HCT116 (cell line): ENCODE measurements around the gene MAX. TPM values are rescaled to one million over a fixed set of nuclear protein-coding genes. Genes with fewer than 3 reads are reported as not detected.

Experiments used
- ATAC-seq: fragments of 200-7000 bp; cut with Tn5 transposase; 2 replicates; pipeline ENCODE4 v1.9.1; 2020; ENCODE audit warnings: mild to moderate bottlenecking, moderate library complexity
- BruUV-seq: library from RNA; stranded (reverse); fragments of 400-500 nt; replicated peaks from 2 replicates; lab custom pipeline; 2021; lab: Mats Ljungman, UMichigan
- CTCF ChIA-PET: fragments of 300-600 bp; sonication (Branson Sonifier 250); formaldehyde crosslinking; loops from one replicate; lab custom pipeline; 2021; ENCODE audit warnings: antibody characterized with exemption; lab: Charles Lee
- POLR2A ChIA-PET: fragments of 300-600, 350-600 bp; sonication (Branson Sonifier 250); formaldehyde crosslinking; loops from one replicate; lab custom pipeline; 2021; ENCODE audit warnings: antibody characterized with exemption; lab: Charles Lee
- RAD21 ChIA-PET, 2 experiments: fragments of 300-600 bp; sonication (Branson Sonifier 250); formaldehyde crosslinking; loops; one replicate each; lab custom pipeline; 2023; ENCODE audit warnings: low total read pairs in 2 of 2; ENCODE audit not compliant: uncharacterized antibody in 2 of 2, unreplicated experiment in 2 of 2, low non-redundant PET in 1 of 2; lab: Charles Lee
- DNase-seq: peaks from one replicate; pipeline ENCODE4 v3.0.0-alpha.2; 2010; ENCODE audit warnings: low read depth, low spot score
- H2AFZ ChIP-seq: fragments of 200-600 bp; shearing (Covaris generic), sonication (generic); 2 replicates; pipeline ENCODE4 v1.6.1; 2017; ENCODE audit warnings: low read depth, mixed run types, mixed read lengths, antibody characterized with exemption, low read length; ENCODE audit not compliant: poor library complexity, severe bottlenecking
- H3K27ac ChIP-seq: 2 replicates; pipeline ENCODE4 v1.5.1; 2012; ENCODE audit warnings: low read depth, low read length
- H3K27me3 ChIP-seq: fragments of 200-600 bp; sonication (generic); 2 replicates; pipeline ENCODE4 v1.6.1; 2016; ENCODE audit warnings: mixed run types, low read length, mixed read lengths; ENCODE audit not compliant: insufficient read depth
- H3K36me3 ChIP-seq, 2 experiments: fragments of 200-500 bp in 1 of 2; fragments of 200-600 bp in 1 of 2; sonication (Bioruptor generic) in 1 of 2; sonication (generic) in 1 of 2; 2 replicates each; pipeline versions ENCODE4 v1.5.1 to v1.6.1; 2014 to 2016; ENCODE audit warnings: low read length in 2 of 2, inconsistent platforms in 1 of 2, mixed read lengths in 1 of 2, mixed run types in 1 of 2; ENCODE audit not compliant: insufficient read depth in 2 of 2, control insufficient read depth in 1 of 2
- H3K4me1 ChIP-seq, 2 experiments: fragments of 200-600 bp in 1 of 2; sonication (generic) in 1 of 2; 2 replicates each; pipeline versions ENCODE4 v1.5.1 to v1.6.1; 2012 to 2017; ENCODE audit warnings: low read length in 2 of 2, inconsistent platforms in 1 of 2, mild to moderate bottlenecking in 1 of 2, mixed read lengths in 1 of 2, mixed run types in 1 of 2, moderate library complexity in 1 of 2; ENCODE audit not compliant: insufficient read depth in 2 of 2, control insufficient read depth in 1 of 2
- H3K4me2 ChIP-seq: fragments of 200-600 bp; sonication (generic); 2 replicates; pipeline ENCODE4 v1.6.1; 2017; ENCODE audit warnings: mixed run types, low read length, mixed read lengths
- H3K4me3 ChIP-seq, 2 experiments: fragments of 200-600 bp in 1 of 2; sonication (generic) in 1 of 2; replicated peaks in 1 of 2; 2 replicates each; pipeline ENCODE4 v1.5.1; 2011 to 2016; ENCODE audit warnings: low read length in 2 of 2, control low read depth in 1 of 2, low read depth in 1 of 2, mild to moderate bottlenecking in 1 of 2, mixed read lengths in 1 of 2, mixed run types in 1 of 2
- H3K79me2 ChIP-seq: fragments of 200-600 bp; sonication (generic); 2 replicates; pipeline ENCODE4 v1.6.1; 2017; ENCODE audit warnings: mild to moderate bottlenecking, mixed run types, low read length, moderate library complexity, mixed read lengths; ENCODE audit not compliant: insufficient read depth
- H3K9ac ChIP-seq: fragments of 200-600 bp; sonication (generic); 2 replicates; pipeline ENCODE4 v1.6.1; 2016; ENCODE audit warnings: low read length, mixed read lengths
- H3K9me2 ChIP-seq: fragments of 200-600 bp; sonication (generic), shearing (Covaris generic); 2 replicates; pipeline ENCODE4 v1.6.1; 2017; ENCODE audit warnings: mixed run types, mild to moderate bottlenecking, moderate library complexity; ENCODE audit not compliant: insufficient read depth
- H3K9me3 ChIP-seq, 2 experiments: fragments of 200-500 bp in 1 of 2; fragments of 200-600 bp in 1 of 2; sonication (Bioruptor generic) in 1 of 2; sonication (generic) in 1 of 2; 2 replicates each; pipeline ENCODE4 v1.6.1; 2014 to 2017; ENCODE audit warnings: low read length in 2 of 2, mixed read lengths in 2 of 2, inconsistent platforms in 1 of 2, low read depth in 1 of 2, mild to moderate bottlenecking in 1 of 2, mixed run types in 1 of 2, moderate library complexity in 1 of 2; ENCODE audit not compliant: control insufficient read depth in 1 of 2, insufficient read depth in 1 of 2
- H4K20me1 ChIP-seq: fragments of 200-600 bp; sonication (generic), shearing (Covaris generic); 2 replicates; pipeline ENCODE4 v1.6.1; 2017; ENCODE audit warnings: mixed run types, mild to moderate bottlenecking, moderate library complexity; ENCODE audit not compliant: insufficient read depth
- CBX3 ChIP-seq: IDR thresholded peaks from 2 replicates; pipeline ENCODE4 v1.6.1; 2012; ENCODE audit warnings: low read depth
- ELF1 ChIP-seq: IDR thresholded peaks from 2 replicates; pipeline ENCODE4 v1.6.1; 2012; ENCODE audit warnings: low read depth, borderline replicate concordance
- EZH2 ChIP-seq: fragments of 200-600 bp; sonication (generic); IDR thresholded peaks from 2 replicates; pipeline ENCODE4 v1.6.1; 2017; ENCODE audit warnings: antibody characterized with exemption, mixed run types
- FOSL1 ChIP-seq: IDR thresholded peaks from 2 replicates; pipeline ENCODE4 v1.6.1; 2012; ENCODE audit warnings: low read depth
- JUND ChIP-seq: IDR thresholded peaks from 2 replicates; pipeline ENCODE4 v1.6.1; 2012
- POLR2A ChIP-seq: IDR thresholded peaks from 2 replicates; pipeline ENCODE4 v1.7.0; 2011; ENCODE audit warnings: borderline replicate concordance; ENCODE audit not compliant: insufficient read depth, insufficient read length; ENCODE audit errors: extremely low read depth
- POLR2AphosphoS5 ChIP-seq: IDR thresholded peaks from 2 replicates; pipeline ENCODE4 v1.6.1; 2011; ENCODE audit warnings: mild to moderate bottlenecking, low read depth, low read length, moderate library complexity
- SP1 ChIP-seq: IDR thresholded peaks from 2 replicates; pipeline ENCODE4 v1.6.1; 2012; ENCODE audit warnings: low read depth
- SRF ChIP-seq: IDR thresholded peaks from 2 replicates; pipeline ENCODE4 v1.6.1; 2012; ENCODE audit warnings: low read depth
- YY1 ChIP-seq: IDR thresholded peaks from 2 replicates; pipeline ENCODE4 v1.6.1; 2011; ENCODE audit warnings: low read length, low read depth, moderate library complexity, mild to moderate bottlenecking; ENCODE audit not compliant: insufficient replicate concordance; ENCODE audit errors: extremely low read depth
- ZBTB33 ChIP-seq: IDR thresholded peaks from 2 replicates; pipeline ENCODE4 v1.6.1; 2011; ENCODE audit warnings: mild to moderate bottlenecking, low read length, moderate library complexity; ENCODE audit not compliant: insufficient replicate concordance; ENCODE audit errors: extremely low read depth
- ZFX ChIP-seq: fragments of 450-650 bp; IDR thresholded peaks from 2 replicates; pipeline ENCODE4 v1.6.1; 2017
- ZNF274 ChIP-seq: fragments of 200-500 bp; sonication (Bioruptor generic); IDR thresholded peaks from 2 replicates; pipeline ENCODE4 v1.6.1; 2014; ENCODE audit warnings: mild to moderate bottlenecking, low read depth, low read length, inconsistent platforms
- intact Hi-C: fragments of 100-400 bp; cut with micrococcal nuclease; formaldehyde crosslinking; loops from 2 replicates; pipeline ENCODE4 v1.10.0; 2022
- total RNA-seq: library from RNA; stranded (reverse); gene quantifications from one replicate; pipeline ENCODE4 v1.2.1, GENCODE V29; 2021; ENCODE audit not compliant: unreplicated experiment

Gene MAX
- total RNA-seq, 1 experiment from 2014 or later: 72.6 TPM

DNA sequence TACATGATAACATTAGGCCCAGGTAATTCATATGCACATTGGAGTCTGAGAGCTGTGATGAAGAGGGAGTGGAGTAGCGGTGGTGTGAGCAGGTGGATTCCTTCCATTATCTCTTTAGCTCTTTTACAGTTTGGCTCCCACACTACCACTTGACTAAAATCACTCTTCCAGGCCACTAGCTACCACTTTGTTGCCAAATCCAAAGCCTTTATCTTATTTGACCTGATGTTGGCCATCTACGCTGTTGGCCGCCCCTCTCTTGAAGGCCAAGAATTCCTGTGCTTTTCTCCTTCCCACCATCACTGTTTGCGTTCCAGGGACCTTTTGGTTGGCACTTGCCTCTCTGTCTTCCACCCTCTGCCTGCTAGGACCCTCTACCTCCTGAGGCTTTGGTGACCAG lies 4.0 kb upstream of the MAX start:
- Histone ChIP-seq H3K4me1 (peaks cover 3 to 10% of the 10 kb centered on the region in 2 experiments; a peak in 2 of 4 replicates), H3K79me2 (peaks cover 6% of the 10 kb centered on the region), H3K9me2 (0 out of 2 replicates have a peak, but pooled peaks cover 2% of the 10 kb centered on the region), H3K4me2 (no peak overlapping the region), H3K27ac (no peak overlapping the region), H2AFZ (no peak overlapping the region), H3K9ac (no peak overlapping the region), H3K27me3 (no peaks in the 10 kb centered on the region), H3K4me3 (no peak overlapping the region), H3K9me3 (no peaks in the 10 kb centered on the region), H3K36me3 (no peaks in the 10 kb centered on the region), H4K20me1 (no peaks in the 10 kb centered on the region)
- DNase-seq (no peak), ATAC-seq (no peak)
- intact Hi-C loops: no loop called here
- ChIA-PET RAD21 (no interaction called here), POLR2A (interaction anchor here (0.5 to 0.6 kb wide), 2 partner anchors 66 to 1344 kb away, joined by 3 read pairs; no protein-coding TSS in a partner anchor), CTCF (no interaction called here)
- TF ChIP-seq CBX3: no peak
- TF ChIP-seq FOSL1: no peak
- TF ChIP-seq ZNF274: no peak
- no peak for TF ChIP-seq ELF1
- TF ChIP-seq EZH2: no peak
- TF ChIP-seq POLR2AphosphoS5: no peak
- TF ChIP-seq YY1: no peak
- no TSS peak for BruUV-seq

GRCh38 chr14:65104791-65105190 lies 2.5 kb upstream of the MAX start:
- H3K4me3 ChIP-seq: no peak overlapping the region
- DNase-seq: no peak
- ATAC-seq: no peak
- peaks cover 8 to 16% of the 10 kb centered on the region in 2 experiments; a peak in 2 of 4 replicates for H3K4me1 ChIP-seq
- H3K9me2 ChIP-seq: 0 out of 2 replicates have a peak, but pooled peaks cover 2% of the 10 kb centered on the region
- H3K79me2 ChIP-seq: peaks cover 18% of the 10 kb centered on the region
- no peaks in the 10 kb centered on the region for H4K20me1 ChIP-seq
- H3K9ac ChIP-seq: no peak overlapping the region
- H3K9me3 ChIP-seq: no peaks in the 10 kb centered on the region
- RAD21 ChIA-PET: no interaction called here
- intact Hi-C loops: loop anchor here (5.0 kb wide), 1 partner anchor 308 kb away; the partner anchor contains the start of gene FUT8
- POLR2A ChIA-PET: no interaction called here
- no peak overlapping the region for H3K27ac ChIP-seq
- H3K27me3 ChIP-seq: no peaks in the 10 kb centered on the region
- CTCF ChIA-PET: no interaction called here
- H3K4me2 ChIP-seq: no peak overlapping the region
- H2AFZ ChIP-seq: no peak overlapping the region
- BruUV-seq: no TSS peak
- TF ChIP-seq SP1: no peak
- no peak for TF ChIP-seq ZFX
- TF ChIP-seq ZBTB33: no peak
- no peak for TF ChIP-seq YY1
- no peak for TF ChIP-seq POLR2A
- no peak for TF ChIP-seq EZH2
- TF ChIP-seq ZNF274: no peak
- TF ChIP-seq SRF: no peak
- TF ChIP-seq JUND: no peak
- H3K36me3 ChIP-seq: peaks cover 0 to 7% of the 10 kb centered on the region in 2 experiments; a peak in 1 of 4 replicates
